Small intestine (tissue), 4 donors: ENCODE data around the gene CARD18. TPM values are rescaled to one million over a fixed set of nuclear protein-coding genes. Genes with fewer than 3 reads are reported as not detected.

Source experiments
- polyA plus RNA-seq, 4 donors: library from polyadenylated mRNA; stranded (reverse) in 3 of 4; unstranded in 1 of 4; fragments of 200-250 nt in 3 of 4; fragments of 120-200 nt in 1 of 4; gene quantifications; one replicate each; pipeline versions ENCODE4 v1.2.1 to v1.2.3, GENCODE V29; 2013
- donor health status: healthy with polysubstance abuse.
- donor health status: Bipolar disorder and iron deficiency.
- donor health status: healthy.

The CARD18 gene
- polyA plus RNA-seq, 4 donors: not detected

Other genes starting within 250 kb of the CARD18 start
- gene CASP12, start 241.3 kb downstream of the CARD18 start, polyA plus RNA-seq: under 1 TPM in 2 of 4 donors, not detected in 2; 0.18 TPM
- gene CASP4, start 171.2 kb downstream of the CARD18 start, polyA plus RNA-seq: 100 to 1,000 TPM in 1 of 4 donors, 10 to 100 TPM in 3; 82.8 to 113 (median 85.6) TPM
- 10 to 100 TPM in 1 of 4 donors, 1 to 10 TPM in 3; 4.7 to 15.1 (median 8.1) TPM for gene CASP5, start 116.6 kb downstream of the CARD18 start, polyA plus RNA-seq
- gene CASP1, start 104.6 kb downstream of the CARD18 start, polyA plus RNA-seq: 100 to 1,000 TPM in 2 of 4 donors, 10 to 100 TPM in 2; 67.8 to 392 (median 85.5) TPM
- 100 to 1,000 TPM in 1 of 4 donors, 10 to 100 TPM in 3; 21.9 to 145 (median 70.5) TPM for gene CARD16, start 94.4 kb downstream of the CARD18 start, polyA plus RNA-seq